ENCODE measurements around the gene SUGP2.

Gene SUGP2

DNA sequence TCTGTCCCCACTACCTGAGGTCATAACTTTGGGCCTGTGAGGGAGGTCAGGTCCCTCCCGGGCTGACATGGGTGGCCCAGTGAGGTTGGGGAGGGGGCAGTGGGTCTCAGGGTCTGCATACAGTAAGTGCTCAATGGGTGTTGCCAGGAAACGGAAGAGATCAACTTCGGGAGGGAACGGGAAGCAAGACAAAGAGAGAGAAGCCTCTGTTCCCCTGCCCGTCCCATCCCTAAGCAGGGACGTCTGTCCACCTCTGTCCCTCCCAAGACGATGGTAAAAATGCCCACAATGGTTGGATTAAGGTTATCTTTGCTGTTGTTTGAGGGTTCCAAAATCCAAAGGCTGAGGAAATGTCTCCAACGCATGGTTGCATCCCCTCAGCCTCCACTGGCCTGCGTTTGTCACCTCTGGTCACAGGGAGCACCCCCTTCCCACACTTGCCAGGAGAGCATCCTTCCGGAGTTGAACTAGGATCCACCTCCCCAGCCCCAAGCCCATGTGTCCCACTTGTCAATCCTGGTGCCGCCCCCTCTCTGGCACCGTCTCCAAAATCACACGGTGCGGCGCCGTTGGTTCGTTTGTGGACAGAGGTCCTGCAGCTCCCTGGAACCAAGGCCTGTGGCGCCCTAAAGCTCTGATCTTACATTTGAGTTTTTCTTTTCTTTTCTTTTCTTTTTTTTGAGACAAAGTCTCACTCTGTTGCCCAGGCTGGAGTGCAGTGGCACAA lies 91.5 kb downstream of the SUGP2 start:
- Histone ChIP-seq H3K36me3 (ENCODE audit: control insufficient read depth in 4 of 4, insufficient read depth in 4 of 4, low read length in 3 of 4) (no peaks in the 10 kb centered on the region), H3K4me3 (ENCODE audit: control insufficient read depth in 1 of 7, extremely low read depth in 1 of 7, insufficient read depth in 4 of 7, low read depth in 2 of 7, low read length in 6 of 7) (peak overlapping the region in 1 of 7 experiments; percentile 45), H3K4me1 (ENCODE audit: control extremely low read depth in 1 of 4, control insufficient read depth in 4 of 4, insufficient read depth in 4 of 4, low read length in 3 of 4) (peaks cover 0 to 15% (median 15%) of the 10 kb centered on the region in 4 experiments), H3K9me3 (ENCODE audit: control extremely low read depth in 1 of 5, control insufficient read depth in 4 of 5, insufficient read depth in 2 of 5, low read depth in 1 of 5, low read length in 4 of 5) (no peaks in the 10 kb centered on the region), H3K27me3 (replicated peaks in 2 of 5; ENCODE audit: control insufficient read depth in 4 of 5, insufficient read depth in 5 of 5, low read length in 4 of 5) (peaks cover 0 to 43% (median 14%) of the 10 kb centered on the region in 5 experiments), H3K27ac (ENCODE audit: insufficient read depth in 1 of 2, low read depth in 1 of 2, low read length in 2 of 2, poor library complexity in 1 of 2, severe bottlenecking in 2 of 2) (no peak overlapping the region)
- DNase-seq: no peak
- WGBS (ENCODE audit: insufficient coverage): 75% methylated on average over 17 of the region's 18 CpGs
- ChIA-PET CTCF (no interaction called here), POLR2A (no interaction called here)

All from common myeloid progenitor, CD34-positive (primary cell).